Amygdala (tissue), 56 donors: ENCODE results near the gene SIL1.

Source experiments
- DNase-seq, 56 donors: peaks; one replicate each; lab custom pipeline; 2025; lab: John Stamatoyannopoulos, UW

The SIL1 gene

GRCh38 chr5:138951091-138951985, 246.8 kb downstream of the SIL1 start:
- DNase-seq, result no peak

DNA sequence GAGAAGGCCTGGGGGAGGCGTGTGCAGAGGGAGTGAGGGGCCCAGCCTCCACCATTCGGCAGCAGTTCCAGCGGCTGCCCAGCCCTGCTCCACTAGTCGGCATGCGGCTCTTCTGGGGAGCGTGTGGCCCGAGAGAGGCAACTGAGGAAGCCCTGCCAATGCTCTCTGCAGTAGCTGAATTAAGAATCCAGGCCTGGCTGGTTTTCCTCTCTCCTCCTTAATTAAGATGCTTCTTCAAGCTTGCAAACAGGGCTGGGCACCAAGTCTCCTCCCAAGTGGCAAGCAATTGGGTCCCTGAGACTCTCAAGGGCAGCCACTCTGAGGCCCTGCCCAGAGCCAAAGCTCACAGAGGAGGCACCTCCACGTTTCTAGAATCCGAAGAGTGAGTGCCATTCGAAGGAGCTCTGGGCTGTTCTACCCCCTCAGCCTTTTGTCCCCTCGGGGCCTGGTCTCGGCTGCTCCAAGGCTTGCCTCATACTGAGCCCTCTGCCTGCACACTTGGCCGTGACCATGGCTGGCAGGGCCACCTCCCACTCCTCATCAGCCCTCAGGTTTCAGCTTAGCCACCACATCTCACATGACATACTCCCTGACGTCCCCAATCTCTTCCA, 247.6 kb downstream of the SIL1 start:
- DNase-seq, result peak in 40 of 56 donors; percentile 34 to 86 (median 58)

DNA sequence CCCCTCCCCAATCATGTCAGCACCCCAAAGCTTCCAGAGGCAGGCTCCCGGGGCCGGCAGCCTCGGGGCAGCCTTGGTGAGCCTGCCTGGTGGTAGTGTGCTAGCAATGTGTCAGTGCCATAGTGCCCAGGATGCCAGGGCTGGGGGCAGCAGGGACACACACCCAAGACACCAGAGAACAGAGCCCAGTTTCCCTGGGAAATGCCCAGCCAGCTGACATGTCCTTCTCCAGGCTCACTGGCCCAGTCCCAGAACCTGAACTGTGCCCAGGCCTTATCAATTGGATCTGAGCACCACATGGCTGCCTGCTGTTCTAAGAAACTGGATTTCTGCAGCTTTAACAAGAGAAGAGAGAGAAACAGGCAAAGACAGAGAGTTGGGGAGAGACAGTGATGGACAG, 248.2 kb downstream of the SIL1 start:
- peak in 2 of 56 donors; percentile 45 to 58 for DNase-seq

DNA sequence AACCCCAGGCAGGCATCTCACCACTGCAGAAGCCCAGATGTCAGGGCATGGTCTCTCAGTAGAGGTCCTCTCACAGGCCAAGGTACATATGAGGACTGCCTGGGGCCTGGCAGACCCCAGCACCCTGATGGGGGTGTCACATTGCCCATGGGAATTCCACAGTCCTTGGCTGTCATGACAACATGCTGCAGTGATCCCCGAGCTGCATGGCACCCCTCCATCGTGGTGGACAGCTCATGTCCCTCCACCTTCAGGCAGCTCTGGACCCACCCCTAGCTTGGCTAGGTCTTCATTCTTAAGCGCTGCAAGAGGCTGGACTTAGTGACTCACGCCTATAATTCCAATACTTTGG, 249.0 kb downstream of the SIL1 start:
- DNase-seq, result no peak

- no peak for DNase-seq
These were observed 249.5 kb downstream of the SIL1 start for GRCh38 chr5:138948471-138949222.

DNA sequence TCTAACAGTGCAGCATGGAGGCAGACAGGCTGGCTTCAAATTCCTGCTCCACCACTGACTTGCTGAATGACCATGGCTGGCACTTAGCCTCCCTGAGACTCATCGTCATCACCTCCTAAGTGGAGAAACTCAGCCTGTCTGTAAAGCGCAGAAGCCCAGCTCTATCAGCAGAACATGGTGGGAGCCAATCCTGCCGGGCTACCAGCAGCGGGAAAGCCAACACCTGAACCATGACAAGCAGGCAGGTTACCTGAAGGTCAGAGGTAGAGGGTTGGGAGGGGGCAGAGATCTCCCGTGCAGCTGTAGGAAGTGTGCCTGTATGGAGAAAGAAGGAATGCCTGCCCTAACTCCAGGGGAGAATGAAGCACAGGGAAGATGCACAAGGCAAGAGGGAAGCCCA, 250.4 kb downstream of the SIL1 start:
- no peak for DNase-seq

GRCh38 chr5:138946831-138947560, 251.2 kb downstream of the SIL1 start:
- no peak for DNase-seq

- DNase-seq, result peak in 36 of 56 donors; percentile 37 to 85 (median 64)
These were observed 251.9 kb downstream of the SIL1 start for GRCh38 chr5:138946241-138946623.

DNA sequence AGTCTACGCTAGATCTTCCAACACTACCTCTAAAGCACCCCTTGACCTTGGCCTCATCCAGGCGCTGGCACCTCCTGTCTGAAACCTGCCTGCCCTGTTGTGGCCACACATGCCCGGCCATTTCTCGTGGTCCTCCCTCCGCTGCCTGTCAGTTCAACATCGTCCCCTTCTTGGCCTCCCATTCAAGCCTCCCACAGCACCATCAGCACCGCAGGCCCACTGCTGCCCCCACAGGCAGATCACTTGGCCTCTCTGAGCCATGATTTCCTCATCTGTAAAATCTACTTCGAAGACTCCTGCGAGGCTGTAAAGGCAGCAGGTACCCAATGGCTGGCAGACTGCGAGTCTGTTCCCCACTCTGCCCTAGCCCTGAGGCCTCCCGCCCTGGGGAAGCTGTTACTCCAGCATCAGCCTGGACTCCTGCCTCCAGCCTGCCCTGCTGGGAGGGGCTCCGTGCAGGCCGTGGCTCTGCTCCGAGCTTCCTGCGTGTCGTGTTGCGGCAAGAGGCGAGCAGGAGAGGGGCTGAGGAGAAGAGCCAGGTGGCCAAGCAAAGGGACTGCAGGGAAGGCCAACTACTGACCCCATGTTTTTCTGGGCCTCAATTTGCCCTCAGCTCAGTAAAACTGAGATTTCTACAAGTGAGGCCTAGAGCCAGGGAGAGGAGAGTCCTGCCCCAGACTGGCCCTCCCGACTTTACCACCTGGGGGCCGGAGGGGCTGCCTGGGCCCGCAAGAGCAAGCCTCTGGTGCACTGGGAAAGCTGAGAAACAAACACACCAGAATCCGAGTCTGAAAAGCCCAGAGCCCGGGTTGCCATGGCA, 252.5 kb downstream of the SIL1 start:
- peak in 13 of 56 donors; percentile 28 to 80 (median 47) for DNase-seq

DNA sequence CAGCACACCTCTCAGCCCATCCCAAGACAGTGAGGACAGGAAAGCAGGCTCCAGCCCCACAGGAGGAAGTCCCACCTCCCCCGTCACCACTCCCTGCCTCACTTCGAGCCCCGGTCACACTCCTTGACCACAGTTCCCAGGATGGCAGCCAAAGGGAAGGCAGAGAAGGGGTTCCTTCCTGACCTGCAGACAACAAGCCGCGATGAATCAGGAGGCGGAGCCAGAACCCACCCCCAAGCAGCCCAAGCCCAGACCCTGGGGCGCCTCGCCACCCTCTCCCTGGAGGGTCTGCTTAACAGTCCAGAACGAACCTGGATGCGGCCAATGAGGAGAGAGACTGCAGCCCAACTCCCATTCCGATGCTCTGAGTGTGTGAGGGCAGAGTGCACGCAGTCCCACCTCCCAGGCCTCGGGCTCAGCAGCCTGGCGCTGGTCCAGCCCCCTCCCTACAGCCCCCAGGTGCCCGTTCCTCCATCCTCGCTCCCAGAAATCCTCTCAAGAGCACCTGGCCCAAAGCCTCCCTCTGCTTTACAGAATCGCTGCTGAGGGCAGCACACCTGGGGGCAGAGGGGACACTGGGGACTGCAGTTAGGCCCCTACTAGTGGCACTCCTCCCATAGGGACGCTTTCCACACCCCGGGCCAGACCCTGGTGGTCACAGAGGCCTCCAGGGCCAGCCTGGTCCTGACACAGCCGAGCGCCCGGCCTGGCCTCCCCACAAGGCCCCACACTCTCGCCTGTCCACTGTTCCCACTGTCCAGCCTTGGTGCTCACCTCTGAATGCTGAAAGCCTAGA, 253.4 kb downstream of the SIL1 start:
- DNase-seq, result no peak

DNA sequence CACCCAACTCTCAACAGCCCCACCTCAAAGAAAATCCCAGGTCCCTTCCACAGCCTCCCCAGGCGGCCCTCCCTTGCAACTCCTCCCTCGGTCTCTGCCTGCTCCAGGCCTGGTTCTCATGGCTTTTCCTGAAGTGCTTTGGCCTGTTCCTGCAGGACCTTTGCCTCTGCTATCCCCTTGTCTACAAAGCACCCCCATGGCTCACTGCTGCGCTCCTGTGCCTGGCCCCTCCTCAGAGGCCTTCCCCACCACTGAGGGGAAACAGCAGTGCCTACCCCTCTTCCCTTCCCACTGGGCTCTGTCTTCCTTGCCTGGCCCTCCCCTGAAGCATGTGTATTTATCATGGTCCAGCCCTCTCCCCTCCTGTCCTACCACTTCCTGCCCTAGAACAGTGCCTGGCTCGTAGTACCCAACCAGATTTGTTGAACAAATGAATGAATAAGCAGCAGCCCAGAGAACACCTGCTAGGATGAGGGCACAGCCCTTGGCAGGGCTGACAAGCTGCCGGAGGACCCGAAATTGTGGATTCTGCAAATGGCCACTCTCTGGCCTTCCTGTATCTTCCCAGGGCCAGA, 254.5 kb downstream of the SIL1 start:
- no peak for DNase-seq

DNA sequence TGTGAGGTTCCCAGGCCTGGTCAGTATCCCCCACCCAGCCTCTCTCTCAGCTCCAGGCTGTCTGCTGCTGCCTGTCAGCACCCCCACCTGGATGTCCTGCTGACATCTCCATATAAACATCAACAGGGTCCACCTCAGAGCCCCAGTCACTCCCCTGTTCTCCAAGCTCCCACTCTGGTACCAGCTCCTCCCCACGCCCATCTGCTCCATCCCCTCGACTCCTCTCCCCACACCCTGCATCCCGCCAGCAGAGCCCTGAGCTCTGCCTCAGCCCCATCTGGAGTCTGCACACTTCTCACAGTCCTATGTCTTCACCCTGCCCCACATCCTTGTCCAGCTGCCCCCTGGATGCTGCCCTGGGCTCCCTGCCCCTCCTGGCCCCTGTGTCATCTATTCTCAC, 255.3 kb downstream of the SIL1 start:
- no peak for DNase-seq

GRCh38 chr5:138942066-138942465, 256.1 kb downstream of the SIL1 start:
- no peak for DNase-seq

- DNase-seq, result no peak
These were observed 259.6 kb downstream of the SIL1 start for GRCh38 chr5:138938526-138938925.

DNA sequence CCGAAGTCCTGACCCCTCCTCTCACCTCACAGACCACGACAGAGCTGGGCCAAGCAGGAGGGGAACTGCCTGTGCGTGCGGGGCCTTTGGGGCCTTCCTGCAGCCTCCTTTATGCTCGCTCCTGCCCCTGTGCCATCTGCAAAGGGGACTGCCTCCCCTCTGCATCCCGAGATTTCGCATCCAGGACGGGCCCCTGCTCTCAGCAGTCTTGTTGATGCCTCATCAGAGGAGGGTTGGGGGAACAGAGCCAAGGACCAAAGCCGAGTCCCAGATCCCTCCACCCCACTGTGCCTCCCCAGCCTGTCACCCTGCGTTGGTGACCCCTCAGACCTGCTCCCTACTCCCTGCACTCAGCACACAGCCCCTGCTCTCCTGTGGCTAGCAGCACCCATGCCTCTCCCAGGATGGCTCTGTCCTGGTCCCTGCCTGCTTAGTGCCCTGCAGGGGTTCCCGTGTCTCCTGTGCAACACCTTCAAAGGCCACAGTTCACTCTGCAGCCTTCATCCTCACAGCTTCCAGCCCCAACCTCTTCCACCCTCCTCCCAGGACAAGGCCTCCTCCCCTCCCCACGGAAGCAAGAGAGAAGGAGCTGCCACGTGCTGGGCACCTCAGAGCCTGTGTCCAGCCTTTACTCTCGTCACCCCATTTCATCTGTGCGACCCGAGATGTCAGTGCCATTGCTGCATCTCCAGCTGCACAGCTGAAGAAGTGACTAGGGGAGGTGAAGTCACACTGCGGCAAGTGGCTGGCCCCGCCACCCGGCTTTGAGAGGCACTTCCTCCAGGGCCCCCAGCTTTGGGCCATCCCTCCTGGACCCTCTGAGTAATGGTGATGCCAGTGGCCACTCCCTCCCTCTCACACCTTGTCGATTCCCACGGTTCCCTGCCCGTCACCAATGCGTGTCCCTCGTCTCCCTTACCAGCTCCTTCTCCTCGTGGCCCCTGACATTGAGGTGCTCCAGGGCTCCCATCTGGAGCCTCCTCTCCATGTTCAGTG, 260.5 kb downstream of the SIL1 start:
- DNase-seq, result no peak

GRCh38 chr5:138936968-138937345, 261.2 kb downstream of the SIL1 start:
- no peak for DNase-seq

DNA sequence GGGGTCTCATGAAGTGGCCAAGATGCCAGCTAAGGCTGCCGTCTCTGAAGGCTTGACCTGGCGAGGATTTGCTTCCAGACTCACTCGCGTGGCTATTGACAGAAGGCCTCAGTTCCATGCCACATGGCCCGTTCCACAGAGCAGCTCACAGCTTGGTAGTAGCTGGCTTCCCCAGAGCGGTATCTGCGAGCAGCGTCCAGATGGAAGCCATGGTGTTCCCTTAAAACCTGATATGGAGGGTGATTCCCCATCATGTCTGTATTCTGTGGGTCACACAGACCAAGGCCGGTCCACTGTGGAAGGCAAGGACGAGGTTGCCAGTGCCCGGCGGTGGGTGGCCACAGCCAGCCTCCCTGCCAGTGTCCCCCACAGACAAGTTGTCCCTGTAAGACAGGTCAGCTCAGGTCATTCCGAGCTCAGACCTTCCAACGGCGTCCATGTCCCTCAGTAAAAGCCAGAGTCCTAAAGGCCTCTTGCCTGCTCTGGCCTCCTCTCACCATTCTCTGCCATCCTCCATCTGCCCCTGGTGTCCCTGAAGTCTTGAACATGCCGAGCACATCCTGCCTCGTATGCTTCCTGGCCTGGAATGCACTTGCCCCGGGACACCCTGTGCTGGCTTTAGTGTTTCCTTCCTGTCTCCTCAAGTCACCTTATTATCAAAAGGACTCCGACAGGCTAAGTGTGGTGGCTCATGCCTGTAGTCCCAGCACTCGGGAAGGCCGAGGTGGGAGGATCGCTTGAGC, 261.8 kb downstream of the SIL1 start:
- no peak for DNase-seq
